Upper lobe of left lung (tissue), 6 donors: ENCODE data around the gene HAUS2. TPM values are rescaled to one million over a fixed set of nuclear protein-coding genes. Genes with fewer than 3 reads are reported as not detected.
A peak's percentile ranks its signal among the peaks of the same experiment; 100 is the strongest.

ENCODE experiments used
- ATAC-seq, 2 donors: fragments of 200-7000 bp; cut with Tn5 transposase; one replicate each; pipeline ENCODE4 v1.9.1; 2022; ENCODE audit warnings: mild to moderate bottlenecking in 2 of 2, moderate library complexity in 2 of 2; ENCODE audit not compliant: low FRiP score in 2 of 2
- DNase-seq, 2 donors: peaks; one replicate each; pipeline ENCODE4 v3.0.0-alpha.2; 2019 to 2020
- H3K27ac ChIP-seq, 4 donors: fragments of 200-600 bp; sonication (generic); one replicate each; pipeline ENCODE4 v1.5.1; 2016 to 2019
- H3K27me3 ChIP-seq, 4 donors: fragments of 200-600 bp; sonication (generic); one replicate each; pipeline ENCODE4 v1.5.1; 2017 to 2019
- H3K36me3 ChIP-seq, 4 donors: fragments of 200-600 bp; sonication (generic); one replicate each; pipeline ENCODE4 v1.5.1; 2016 to 2019
- H3K4me1 ChIP-seq, 4 donors: fragments of 200-600 bp; sonication (generic); one replicate each; pipeline ENCODE4 v1.5.1; 2018 to 2019
- H3K4me3 ChIP-seq, 4 donors: fragments of 200-600 bp; sonication (generic); one replicate each; pipeline ENCODE4 v1.5.1; 2017 to 2019; ENCODE audit warnings: mild to moderate bottlenecking in 2 of 4, moderate library complexity in 1 of 4
- H3K9me3 ChIP-seq, 4 donors: fragments of 200-600 bp; sonication (generic); one replicate each; pipeline ENCODE4 v1.5.1; 2018 to 2019
- EP300 ChIP-seq, 4 donors: sonication (generic); formaldehyde crosslinking; IDR thresholded peaks; one replicate each; pipeline ENCODE4 v1.5.1; 2017; ENCODE audit warnings: antibody characterized with exemption in 4 of 4, control low read depth in 2 of 4
- POLR2A ChIP-seq, 4 donors: fragments of 450-650 bp; IDR thresholded peaks; one replicate each; pipeline ENCODE4 v1.5.1; 2016 to 2017; ENCODE audit warnings: antibody characterized with exemption in 4 of 4, mild to moderate bottlenecking in 2 of 4
- POLR2AphosphoS5 ChIP-seq, 2 donors: sonication (generic); formaldehyde crosslinking; IDR thresholded peaks; one replicate each; pipeline ENCODE4 v1.5.1; 2017; ENCODE audit warnings: antibody characterized with exemption in 2 of 2
- WGBS, 2 donors: methylation state at CpG; one replicate each; pipeline ENCODE4 v1.1.5; 2017 to 2018; 5-methylcytosine and 5-hydroxymethylcytosine counted together
- total RNA-seq, 6 donors: library from RNA; depleted of rRNA in 4 of 6; stranded (reverse); fragments of >200 nt in 4 of 6; gene quantifications; one replicate each; pipeline versions ENCODE4 v1.1.0 to v1.2.1, GENCODE V29; 2016 to 2021
- TF ChIP-seq, protein P1 (sequence below), 6 experiments: fragments of 450-650 bp in 4 of 6; fragments of 200-600 bp in 2 of 6; sonication (generic) in 2 of 6; IDR thresholded peaks; one replicate each; pipeline ENCODE4 v1.5.1; 2016 to 2019; ENCODE audit warnings: antibody characterized with exemption in 6 of 6
- donor health status: DM: no; HTN: no; CAD: no; lungs with moderate emphysema.
- donor health status: DM: no; HTN: yes; CAD: no; lungs with severe emphysema.

The HAUS2 gene
- total RNA-seq, 6 donors from 2014 or later, result 10.2 to 31.9 (median 20.5) TPM

DNA sequence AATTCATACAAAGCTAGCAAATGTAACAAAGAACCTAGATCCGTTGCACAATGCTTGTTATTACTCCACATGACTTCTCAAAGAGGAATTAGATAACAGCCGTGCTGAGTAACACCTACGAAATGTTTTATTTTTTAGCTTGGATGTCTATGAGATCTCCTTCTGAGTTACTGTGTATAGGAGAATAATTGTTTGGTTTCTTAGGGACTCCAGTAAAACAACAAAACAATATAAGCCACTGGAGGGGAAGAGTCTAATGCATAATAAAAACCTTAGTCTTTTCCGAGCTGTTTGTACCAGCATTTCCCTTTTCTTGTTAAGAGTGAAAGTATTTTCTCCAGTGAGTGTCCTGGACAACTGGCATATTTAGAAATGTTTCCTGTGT, 37.6 kb upstream of the HAUS2 start:
- peak; percentile 70 to 82 for ATAC-seq

DNA sequence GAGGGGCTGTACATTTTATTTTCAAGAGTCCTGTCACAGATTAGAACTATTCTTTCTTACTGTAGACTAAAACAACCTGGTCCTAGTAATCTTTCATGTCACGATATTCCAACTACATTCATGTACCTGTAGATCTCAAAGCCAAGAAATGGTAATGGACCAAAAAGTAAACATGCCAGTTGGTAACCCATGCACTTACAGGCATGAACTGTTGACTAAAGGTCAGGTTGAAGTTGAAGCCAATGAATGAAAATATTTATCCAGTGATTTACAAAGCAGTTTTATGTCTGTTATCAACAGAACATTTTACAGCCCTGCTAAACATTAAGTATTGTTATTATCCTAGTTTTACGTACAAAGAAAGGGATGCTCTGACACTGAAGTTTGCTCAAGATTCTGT, 25.3 kb upstream of the HAUS2 start:
- H3K36me3 ChIP-seq, result peaks cover 8 to 73% (median 23%) of the 10 kb centered on the region in 4 donors
- no peaks in the 10 kb centered on the region for H3K4me1 ChIP-seq
- 86 to 89% methylated on average over 2 of the region's 2 CpGs for WGBS, 2 donors
- no peak overlapping the region for H3K4me3 ChIP-seq
- TF ChIP-seq, protein P1, sequence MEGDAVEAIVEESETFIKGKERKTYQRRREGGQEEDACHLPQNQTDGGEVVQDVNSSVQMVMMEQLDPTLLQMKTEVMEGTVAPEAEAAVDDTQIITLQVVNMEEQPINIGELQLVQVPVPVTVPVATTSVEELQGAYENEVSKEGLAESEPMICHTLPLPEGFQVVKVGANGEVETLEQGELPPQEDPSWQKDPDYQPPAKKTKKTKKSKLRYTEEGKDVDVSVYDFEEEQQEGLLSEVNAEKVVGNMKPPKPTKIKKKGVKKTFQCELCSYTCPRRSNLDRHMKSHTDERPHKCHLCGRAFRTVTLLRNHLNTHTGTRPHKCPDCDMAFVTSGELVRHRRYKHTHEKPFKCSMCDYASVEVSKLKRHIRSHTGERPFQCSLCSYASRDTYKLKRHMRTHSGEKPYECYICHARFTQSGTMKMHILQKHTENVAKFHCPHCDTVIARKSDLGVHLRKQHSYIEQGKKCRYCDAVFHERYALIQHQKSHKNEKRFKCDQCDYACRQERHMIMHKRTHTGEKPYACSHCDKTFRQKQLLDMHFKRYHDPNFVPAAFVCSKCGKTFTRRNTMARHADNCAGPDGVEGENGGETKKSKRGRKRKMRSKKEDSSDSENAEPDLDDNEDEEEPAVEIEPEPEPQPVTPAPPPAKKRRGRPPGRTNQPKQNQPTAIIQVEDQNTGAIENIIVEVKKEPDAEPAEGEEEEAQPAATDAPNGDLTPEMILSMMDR (IDR thresholded peaks at IDR 0.05), result no peak
- TF ChIP-seq POLR2A (IDR thresholded peaks at IDR 0.05) (no peak), EP300 (IDR thresholded peaks at IDR 0.05) (no peak), POLR2AphosphoS5 (IDR thresholded peaks at IDR 0.05) (no peak)
- H3K27me3 ChIP-seq, result no peaks in the 10 kb centered on the region
- no peak for DNase-seq
- H3K27ac ChIP-seq, result no peak overlapping the region
- ATAC-seq, result no peak
- no peaks in the 10 kb centered on the region for H3K9me3 ChIP-seq

More for the DNA sequence above, 37.6 kb upstream of the HAUS2 start:
- Histone ChIP-seq H3K9me3 (no peaks in the 10 kb centered on the region), H3K4me1 (peaks cover 22 to 38% (median 29%) of the 10 kb centered on the region in 4 donors), H3K27me3 (no peaks in the 10 kb centered on the region), H3K4me3 (peak overlapping the region in 3 of 4 donors; percentile 13 to 22 (median 18)), H3K36me3 (peaks cover 0 to 29% (median 23%) of the 10 kb centered on the region in 4 donors), H3K27ac (peak overlapping the region; percentile 59 to 84 (median 72))
- no peak for DNase-seq
- TF ChIP-seq, protein P1 (IDR thresholded peaks at IDR 0.05), result no peak
- no peak for TF ChIP-seq EP300 (IDR thresholded peaks at IDR 0.05)
- TF ChIP-seq POLR2AphosphoS5 (IDR thresholded peaks at IDR 0.05), result no peak
- TF ChIP-seq POLR2A (IDR thresholded peaks at IDR 0.05), result no peak
- 9 to 35% methylated on average over 4 of the region's 4 CpGs for WGBS, 2 donors

DNA sequence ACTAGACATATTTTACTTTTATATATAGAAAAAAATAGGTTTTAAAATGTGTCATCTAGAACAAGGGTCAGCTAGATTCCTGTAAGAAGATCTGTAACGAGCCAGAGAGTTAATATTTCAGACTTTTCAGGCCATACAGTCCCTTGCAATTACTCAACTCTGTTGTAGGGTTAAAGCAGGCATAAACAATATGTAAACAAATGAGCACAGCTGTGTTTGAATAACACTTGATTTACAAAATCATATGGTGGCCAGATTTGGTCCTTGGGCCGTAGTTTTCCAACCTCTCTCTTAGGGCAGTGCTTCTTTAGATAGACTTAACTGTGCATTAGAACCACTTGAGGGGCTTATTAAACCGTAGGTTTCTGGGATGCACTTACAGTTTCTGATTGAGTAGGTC, 19.7 kb upstream of the HAUS2 start:
- no peak overlapping the region for H3K27ac ChIP-seq
- no peak for TF ChIP-seq POLR2AphosphoS5 (IDR thresholded peaks at IDR 0.05)
- no peaks in the 10 kb centered on the region for H3K4me1 ChIP-seq
- no peak overlapping the region for H3K4me3 ChIP-seq
- H3K9me3 ChIP-seq, result no peaks in the 10 kb centered on the region
- ATAC-seq (no peak), DNase-seq (no peak)
- H3K36me3 ChIP-seq, result peaks cover 1 to 78% (median 42%) of the 10 kb centered on the region in 4 donors
- 84 to 92% methylated on average over 3 of the region's 3 CpGs for WGBS, 2 donors
- no peaks in the 10 kb centered on the region for H3K27me3 ChIP-seq

DNA sequence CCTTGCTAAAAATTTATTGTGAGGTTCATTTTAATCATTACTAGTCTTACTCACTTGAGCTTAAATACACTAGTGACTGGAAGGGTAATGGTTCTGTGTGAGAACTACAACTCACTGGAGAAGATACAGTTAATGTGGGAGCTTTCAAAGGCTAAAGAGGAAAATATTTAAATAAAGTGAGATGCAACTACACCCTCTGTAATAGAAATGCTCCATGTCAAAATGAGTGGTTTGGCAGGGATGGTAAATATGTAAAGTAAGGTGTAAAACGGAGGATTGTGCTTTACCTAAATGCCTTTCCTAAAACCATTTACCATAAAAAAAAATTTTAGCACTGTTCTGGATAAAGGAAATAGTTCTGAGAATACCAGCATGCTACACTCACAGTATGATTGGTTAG, 15.4 kb upstream of the HAUS2 start:
- no peaks in the 10 kb centered on the region for H3K27me3 ChIP-seq
- H3K9me3 ChIP-seq, result no peaks in the 10 kb centered on the region
- TF ChIP-seq, protein P1 (IDR thresholded peaks at IDR 0.05), result no peak
- TF ChIP-seq POLR2AphosphoS5 (IDR thresholded peaks at IDR 0.05) (no peak), POLR2A (IDR thresholded peaks at IDR 0.05) (no peak), EP300 (IDR thresholded peaks at IDR 0.05) (no peak)
- no peak overlapping the region for H3K4me3 ChIP-seq
- ATAC-seq (no peak), DNase-seq (no peak)
- H3K27ac ChIP-seq, result no peak overlapping the region
- WGBS, 2 donors, result 94 to 100% methylated on average over 1 of the region's 1 CpG
- peaks cover 0 to 79% (median 37%) of the 10 kb centered on the region in 4 donors for H3K36me3 ChIP-seq
- no peaks in the 10 kb centered on the region for H3K4me1 ChIP-seq

DNA sequence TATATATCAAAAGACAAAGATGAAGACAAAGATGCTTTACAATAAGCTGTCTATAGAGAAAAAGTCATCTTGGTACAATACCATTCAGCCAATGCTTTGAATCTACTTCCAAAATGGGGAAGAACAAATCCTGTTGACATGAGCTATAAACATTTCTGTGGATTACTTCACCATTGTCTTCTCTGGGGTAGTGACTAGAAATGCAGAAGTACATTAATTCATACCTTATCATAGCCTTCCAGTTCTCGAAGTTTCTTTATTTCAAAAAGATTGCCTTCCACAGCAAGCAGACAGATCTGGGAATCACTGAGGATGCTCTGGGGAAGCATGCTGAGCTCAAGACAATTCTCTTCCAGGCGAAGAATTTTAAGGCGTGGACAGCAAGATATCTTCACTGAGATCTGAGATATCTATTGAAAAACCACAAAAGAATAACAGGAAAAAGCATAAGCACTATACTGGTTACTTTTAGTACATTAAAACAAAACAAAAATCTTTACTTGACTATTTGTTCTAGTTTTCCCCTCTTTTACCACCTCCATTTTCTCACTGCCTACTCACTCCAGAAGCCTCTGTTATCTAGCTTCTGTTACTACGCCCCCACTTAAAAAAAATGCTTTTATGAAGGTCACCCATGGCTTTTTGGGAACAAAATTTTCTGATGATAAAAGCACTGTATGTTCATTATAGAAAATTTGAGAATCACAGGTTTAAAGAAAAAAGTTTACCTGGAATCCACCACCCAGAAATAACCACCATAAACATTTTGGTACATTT, 3.6 kb upstream of the HAUS2 start:
- H3K27ac ChIP-seq, result peak overlapping the region in 3 of 4 donors; percentile 17 to 38 (median 29)
- peaks cover 21 to 40% (median 29%) of the 10 kb centered on the region in 4 donors for H3K4me1 ChIP-seq
- H3K9me3 ChIP-seq, result no peaks in the 10 kb centered on the region
- H3K27me3 ChIP-seq, result no peaks in the 10 kb centered on the region
- peaks cover 4 to 47% (median 21%) of the 10 kb centered on the region in 4 donors for H3K36me3 ChIP-seq
- ATAC-seq (no peak), DNase-seq (no peak)
- TF ChIP-seq EP300 (IDR thresholded peaks at IDR 0.05), result no peak
- TF ChIP-seq POLR2A (IDR thresholded peaks at IDR 0.05), result no peak
- TF ChIP-seq, protein P1 (IDR thresholded peaks at IDR 0.05), result no peak
- no peak for TF ChIP-seq POLR2AphosphoS5 (IDR thresholded peaks at IDR 0.05)
- H3K4me3 ChIP-seq, result no peak overlapping the region
- WGBS, 2 donors, result 77% methylated on average over 4 of the region's 4 CpGs
